Stromal cell of bone marrow (primary cell): Measurements from ENCODE around the gene PPP1R16B.

Experiments
- DNase-seq: peaks from one replicate; pipeline ENCODE4 v3.0.0-alpha.2; 2012; ENCODE audit warnings: low read depth

Gene PPP1R16B

GRCh38 chr20:38877483-38877882 is 72.0 kb downstream of the PPP1R16B start:
- DNase-seq: no peak

GRCh38 chr20:38878866-38879265 is 73.4 kb downstream of the PPP1R16B start:
- DNase-seq: no peak

GRCh38 chr20:38880952-38881735 is 75.6 kb downstream of the PPP1R16B start:
- no peak for DNase-seq

GRCh38 chr20:38881806-38882440 is 76.4 kb downstream of the PPP1R16B start:
- DNase-seq: no peak

- no peak for DNase-seq
Measured at GRCh38 chr20:38882600-38882999, 77.1 kb downstream of the PPP1R16B start.

GRCh38 chr20:38883081-38883980 is 77.8 kb downstream of the PPP1R16B start:
- DNase-seq: no peak

- no peak for DNase-seq
Measured at GRCh38 chr20:38883981-38884733, 78.7 kb downstream of the PPP1R16B start.

- no peak for DNase-seq
Measured at GRCh38 chr20:38885357-38885756, 79.9 kb downstream of the PPP1R16B start.

- DNase-seq: no peak
Measured at GRCh38 chr20:38888059-38888831, 82.7 kb downstream of the PPP1R16B start.

GRCh38 chr20:38889050-38889449 is 83.6 kb downstream of the PPP1R16B start:
- DNase-seq: no peak

GRCh38 chr20:38889792-38890496 is 84.4 kb downstream of the PPP1R16B start:
- DNase-seq: no peak

- DNase-seq: no peak
Measured at GRCh38 chr20:38890497-38890818, 85.0 kb downstream of the PPP1R16B start.

- no peak for DNase-seq
Measured at GRCh38 chr20:38892091-38892981, 86.8 kb downstream of the PPP1R16B start.

- DNase-seq: no peak
Measured at GRCh38 chr20:38893056-38893564, 87.6 kb downstream of the PPP1R16B start.

- peak; percentile 7 for DNase-seq
Measured at GRCh38 chr20:38893565-38894090, 88.1 kb downstream of the PPP1R16B start.

GRCh38 chr20:38894091-38894847 is 88.8 kb downstream of the PPP1R16B start:
- no peak for DNase-seq

- no peak for DNase-seq
Measured at GRCh38 chr20:38895098-38895949, 89.8 kb downstream of the PPP1R16B start.
